ENCODE data around the gene KRT26. TPM values are rescaled to one million over a fixed set of nuclear protein-coding genes. Genes with fewer than 3 reads are reported as not detected.

KRT26 gene
- total and polyA plus RNA-seq, 5 donors, result not detected

GRCh38 chr17:40793832-40794231 is 21.8 kb upstream of the KRT26 start:
- Histone ChIP-seq H3K27ac (ENCODE audit: low read length) (no peak overlapping the region), H3K27me3 (ENCODE audit: control insufficient read depth, insufficient read depth) (no peaks in the 10 kb centered on the region), H3K4me3 (ENCODE audit: low read length) (no peak overlapping the region), H3K9me3 (ENCODE audit: control insufficient read depth, low read length) (no peaks in the 10 kb centered on the region), H3K4me1 (ENCODE audit: control insufficient read depth, insufficient read depth, low read length) (no peaks in the 10 kb centered on the region)
- intact Hi-C loops (cut with DNase I), result loop anchor here in 3 of 4 donors (5.0 to 10.0 kb wide), 3 partner anchors 172 to 179 kb away; no protein-coding TSS in a partner anchor
- 62% methylated on average over 10 of the region's 10 CpGs for WGBS
- DNase-seq (peak in 1 of 3 donors; percentile 42), ATAC-seq (no peak)

GRCh38 chr17:40791787-40792436 is 19.9 kb upstream of the KRT26 start:
- H3K27me3 ChIP-seq (ENCODE audit: control insufficient read depth, insufficient read depth), result no peaks in the 10 kb centered on the region
- 27% methylated on average over 6 of the region's 6 CpGs for WGBS
- intact Hi-C loops (cut with DNase I), result loop anchor here in 3 of 4 donors (5.0 to 10.0 kb wide), 3 partner anchors 170 to 177 kb away; no protein-coding TSS in a partner anchor
- no peaks in the 10 kb centered on the region for H3K4me1 ChIP-seq (ENCODE audit: control insufficient read depth, insufficient read depth, low read length)
- H3K27ac ChIP-seq (ENCODE audit: low read length), result no peak overlapping the region
- ATAC-seq, result peak; percentile 60 to 72
- no peaks in the 10 kb centered on the region for H3K9me3 ChIP-seq (ENCODE audit: control insufficient read depth, low read length)
- DNase-seq, result no peak
- no peak overlapping the region for H3K4me3 ChIP-seq (ENCODE audit: low read length)

GRCh38 chr17:40791111-40791510 is 19.1 kb upstream of the KRT26 start:
- WGBS, result 53% methylated on average over 1 of the region's 1 CpG

GRCh38 chr17:40782450-40782849 is 10.4 kb upstream of the KRT26 start, which contains the start of gene KRT27:
KRT27 (minus strand) TSS chr17:40782550; CDS start chr17:40782493, 57 bp downstream.
- no peak for DNase-seq
- Histone ChIP-seq H3K27me3 (ENCODE audit: control insufficient read depth, insufficient read depth) (no peaks in the 10 kb centered on the region), H3K4me1 (ENCODE audit: control insufficient read depth, insufficient read depth, low read length) (no peaks in the 10 kb centered on the region), H3K9me3 (ENCODE audit: control insufficient read depth, low read length) (no peaks in the 10 kb centered on the region), H3K4me3 (ENCODE audit: low read length) (no peak within 1 kb of the TSS), H3K27ac (ENCODE audit: low read length) (no peak within 1 kb of the TSS)
- no peak for ATAC-seq
- intact Hi-C loops (cut with DNase I), result no loop called here
- WGBS, result 94% methylated on average over 4 of the region's 4 CpGs

More at GRCh38 chr17:40791111-40791510, 19.1 kb upstream of the KRT26 start:
- H3K27ac ChIP-seq (ENCODE audit: low read length), result no peak overlapping the region
- no peaks in the 10 kb centered on the region for H3K27me3 ChIP-seq (ENCODE audit: control insufficient read depth, insufficient read depth)
- peak; percentile 51 to 68 for ATAC-seq
- no peaks in the 10 kb centered on the region for H3K9me3 ChIP-seq (ENCODE audit: control insufficient read depth, low read length)
- no peaks in the 10 kb centered on the region for H3K4me1 ChIP-seq (ENCODE audit: control insufficient read depth, insufficient read depth, low read length)
- no peak overlapping the region for H3K4me3 ChIP-seq (ENCODE audit: low read length)
- intact Hi-C loops (cut with DNase I), result loop anchor here in 3 of 4 donors (5.0 to 10.0 kb wide), 3 partner anchors 169 to 176 kb away; no protein-coding TSS in a partner anchor
- no peak for DNase-seq

- Histone ChIP-seq H3K4me1 (ENCODE audit: control insufficient read depth, insufficient read depth, low read length) (no peaks in the 10 kb centered on the region), H3K9me3 (ENCODE audit: control insufficient read depth, low read length) (no peaks in the 10 kb centered on the region), H3K27me3 (ENCODE audit: control insufficient read depth, insufficient read depth) (no peaks in the 10 kb centered on the region), H3K4me3 (ENCODE audit: low read length) (peak overlapping the region; percentile 48), H3K27ac (ENCODE audit: low read length) (no peak overlapping the region)
- intact Hi-C loops (cut with DNase I), result no loop called here
- DNase-seq, result peak in 1 of 3 donors; percentile 49
- WGBS, result 30% methylated on average over 37 of the region's 37 CpGs
- ATAC-seq, result peak in 1 of 2 donors; percentile 41
These were observed 7.3 kb upstream of the KRT26 start for GRCh38 chr17:40779181-40779909.

- Histone ChIP-seq H3K9me3 (ENCODE audit: control insufficient read depth, low read length) (no peaks in the 10 kb centered on the region), H3K4me3 (ENCODE audit: low read length) (no peak overlapping the region), H3K27ac (ENCODE audit: low read length) (no peak overlapping the region), H3K4me1 (ENCODE audit: control insufficient read depth, insufficient read depth, low read length) (no peaks in the 10 kb centered on the region), H3K27me3 (ENCODE audit: control insufficient read depth, insufficient read depth) (no peaks in the 10 kb centered on the region)
- intact Hi-C loops (cut with DNase I), result no loop called here
- peak in 1 of 3 donors; percentile 28 for DNase-seq
- no peak for ATAC-seq
- WGBS, result 67% methylated on average over 5 of the region's 5 CpGs
These were observed 6.5 kb upstream of the KRT26 start for GRCh38 chr17:40778461-40778860.

GRCh38 chr17:40777971-40778370 is 6.0 kb upstream of the KRT26 start:
- Histone ChIP-seq H3K27ac (ENCODE audit: low read length) (no peak overlapping the region), H3K4me3 (ENCODE audit: low read length) (no peak overlapping the region), H3K4me1 (ENCODE audit: control insufficient read depth, insufficient read depth, low read length) (no peaks in the 10 kb centered on the region), H3K9me3 (ENCODE audit: control insufficient read depth, low read length) (no peaks in the 10 kb centered on the region), H3K27me3 (ENCODE audit: control insufficient read depth, insufficient read depth) (no peaks in the 10 kb centered on the region)
- intact Hi-C loops (cut with DNase I), result no loop called here
- ATAC-seq (no peak), DNase-seq (no peak)
- WGBS, result 88% methylated on average over 3 of the region's 3 CpGs

GRCh38 chr17:40777459-40777858 is 5.5 kb upstream of the KRT26 start:
- DNase-seq, result no peak
- Histone ChIP-seq H3K27me3 (ENCODE audit: control insufficient read depth, insufficient read depth) (no peaks in the 10 kb centered on the region), H3K27ac (ENCODE audit: low read length) (no peak overlapping the region), H3K9me3 (ENCODE audit: control insufficient read depth, low read length) (no peaks in the 10 kb centered on the region), H3K4me1 (ENCODE audit: control insufficient read depth, insufficient read depth, low read length) (no peaks in the 10 kb centered on the region), H3K4me3 (ENCODE audit: low read length) (no peak overlapping the region)
- 69% methylated on average over 7 of the region's 7 CpGs for WGBS
- no peak for ATAC-seq
- intact Hi-C loops (cut with DNase I), result no loop called here

- Histone ChIP-seq H3K9me3 (ENCODE audit: control insufficient read depth, low read length) (no peaks in the 10 kb centered on the region), H3K4me3 (ENCODE audit: low read length) (no peak overlapping the region), H3K4me1 (ENCODE audit: control insufficient read depth, insufficient read depth, low read length) (no peaks in the 10 kb centered on the region), H3K27ac (ENCODE audit: low read length) (no peak overlapping the region), H3K27me3 (ENCODE audit: control insufficient read depth, insufficient read depth) (no peaks in the 10 kb centered on the region)
- intact Hi-C loops (cut with DNase I), result no loop called here
- ATAC-seq (peak; percentile 26 to 92), DNase-seq (peak in 1 of 3 donors; percentile 32)
- 54% methylated on average over 4 of the region's 4 CpGs for WGBS
These were observed 3.9 kb upstream of the KRT26 start for GRCh38 chr17:40775945-40776344.

- Histone ChIP-seq H3K27ac (ENCODE audit: low read length) (no peak overlapping the region), H3K9me3 (ENCODE audit: control insufficient read depth, low read length) (no peaks in the 10 kb centered on the region), H3K4me1 (ENCODE audit: control insufficient read depth, insufficient read depth, low read length) (no peaks in the 10 kb centered on the region), H3K27me3 (ENCODE audit: control insufficient read depth, insufficient read depth) (no peaks in the 10 kb centered on the region), H3K4me3 (ENCODE audit: low read length) (no peak overlapping the region)
- ATAC-seq (no peak), DNase-seq (no peak)
- intact Hi-C loops (cut with DNase I), result no loop called here
- WGBS, result 89% methylated on average over 2 of the region's 2 CpGs
These were observed 6.3 kb downstream of the KRT26 start for GRCh38 chr17:40765657-40766056.

GRCh38 chr17:40763752-40764151 is 8.2 kb downstream of the KRT26 start:
- no peak for DNase-seq
- ATAC-seq, result no peak
- no peaks in the 10 kb centered on the region for H3K9me3 ChIP-seq (ENCODE audit: control insufficient read depth, low read length)
- H3K4me1 ChIP-seq (ENCODE audit: control insufficient read depth, insufficient read depth, low read length), result no peaks in the 10 kb centered on the region
- 77% methylated on average over 1 of the region's 1 CpG for WGBS
- no peak overlapping the region for H3K4me3 ChIP-seq (ENCODE audit: low read length)
- H3K27me3 ChIP-seq (ENCODE audit: control insufficient read depth, insufficient read depth), result no peaks in the 10 kb centered on the region
- intact Hi-C loops (cut with DNase I), result no loop called here
- no peak overlapping the region for H3K27ac ChIP-seq (ENCODE audit: low read length)
